GM21825 (cell line): Measurements from ENCODE around the gene MAML3.

ENCODE experiments used
- ATAC-seq: cut with Tn5 transposase; IDR thresholded peaks from one replicate; pipeline ENCODE4 v1.9.1; 2021; ENCODE audit warnings: mild to moderate bottlenecking, moderate library complexity; ENCODE audit not compliant: unreplicated experiment

The MAML3 gene

GRCh38 chr4:140012688-140013486 lies 141.1 kb downstream of the MAML3 start:
- ATAC-seq, result peak; percentile 69

DNA sequence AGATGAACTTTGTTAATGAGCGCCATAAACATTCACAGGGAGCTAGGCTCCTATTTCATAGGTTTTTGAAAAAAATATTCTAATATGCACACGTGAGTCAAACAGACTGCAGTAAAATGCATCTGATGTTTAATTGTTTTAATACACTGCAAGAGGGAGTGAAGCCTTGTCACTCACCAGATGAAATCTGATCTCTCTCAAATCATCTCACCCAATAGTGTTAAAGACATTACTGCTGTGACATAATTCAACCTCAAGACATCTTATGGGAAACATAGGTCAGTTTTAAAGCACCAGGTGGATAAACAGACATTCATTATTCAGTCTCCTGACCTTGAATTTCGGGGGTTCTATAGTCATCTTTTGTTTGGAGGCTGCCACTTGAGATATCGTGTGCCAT lies 148.3 kb downstream of the MAML3 start:
- ATAC-seq, result no peak

DNA sequence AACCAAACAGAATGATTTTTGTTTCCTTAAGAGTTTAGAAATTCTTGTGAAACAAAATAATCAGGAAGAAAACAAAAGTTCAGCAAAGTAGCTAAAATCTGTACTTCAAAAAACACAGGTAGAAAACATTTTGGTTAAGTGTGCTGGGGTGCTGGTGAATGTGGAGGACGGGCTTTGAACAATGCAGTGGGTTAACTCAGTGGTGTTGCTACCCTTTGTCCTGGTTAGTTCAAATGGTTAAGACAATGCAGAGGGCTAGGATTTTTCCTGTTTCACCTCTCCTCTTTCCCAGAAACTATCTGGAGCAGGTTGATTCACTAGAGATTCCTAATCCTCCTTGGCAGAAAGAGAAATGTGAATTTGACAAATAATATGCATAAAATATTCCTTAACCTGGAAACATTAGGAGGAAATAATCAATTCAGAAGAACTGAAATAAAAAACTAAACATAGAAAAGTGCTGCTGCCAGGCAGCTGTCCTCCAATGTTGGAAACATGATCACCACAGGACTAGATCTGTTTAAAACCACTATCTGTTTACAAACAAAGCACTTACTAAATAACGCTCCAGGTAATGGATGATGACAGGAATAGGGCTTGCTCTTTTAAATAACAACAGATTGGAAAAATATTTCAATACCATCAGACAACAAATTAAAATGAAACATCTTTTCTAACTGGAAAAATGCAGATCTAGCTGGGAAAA lies 148.9 kb downstream of the MAML3 start:
- ATAC-seq, result no peak

- ATAC-seq, result no peak
These were observed 149.5 kb downstream of the MAML3 start for GRCh38 chr4:140004549-140004895.

GRCh38 chr4:140003876-140004548 lies 150.0 kb downstream of the MAML3 start:
- no peak for ATAC-seq

GRCh38 chr4:140000232-140000631 lies 153.8 kb downstream of the MAML3 start:
- no peak for ATAC-seq

DNA sequence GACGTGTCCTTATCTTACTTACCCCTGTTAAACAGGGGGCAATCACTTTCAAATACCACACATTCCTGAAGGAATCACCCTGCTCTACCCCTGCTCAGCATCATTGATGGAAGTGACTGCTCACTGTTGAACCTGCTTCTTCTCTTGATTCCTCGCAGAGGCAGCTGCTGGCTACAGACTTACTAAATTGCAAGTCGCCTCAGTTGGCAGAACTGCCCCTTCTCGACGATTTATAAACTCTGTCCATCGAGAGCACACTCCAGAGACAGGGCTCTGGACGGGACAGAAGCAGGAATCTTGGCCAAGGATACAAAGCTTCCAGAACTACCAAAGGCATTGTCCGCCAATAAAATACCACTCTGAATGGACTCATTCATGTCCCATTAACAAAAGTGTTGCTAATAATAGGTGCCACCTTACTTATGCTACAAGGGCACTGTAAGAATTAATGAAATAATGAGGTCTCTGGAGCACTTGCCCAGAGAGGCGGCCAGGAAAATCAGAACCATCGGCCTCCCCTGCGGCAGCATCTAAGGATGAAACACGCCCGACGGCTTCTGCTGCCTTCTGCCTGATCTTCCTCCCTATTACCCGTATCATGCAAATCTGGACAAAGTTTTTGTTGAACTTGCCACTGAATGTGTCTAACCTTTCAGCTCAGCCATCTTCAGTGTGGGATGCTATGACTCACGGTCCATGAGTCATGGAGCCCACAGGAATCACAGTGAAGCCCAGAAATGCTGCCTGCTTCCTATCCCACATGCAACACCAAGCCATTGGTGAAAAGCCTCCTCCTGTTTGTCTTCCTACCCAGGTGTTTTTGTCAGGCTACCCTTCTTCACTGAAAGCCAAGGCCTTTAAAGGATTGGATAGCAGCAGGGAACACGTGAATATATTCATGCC lies 164.9 kb downstream of the MAML3 start:
- ATAC-seq, result no peak

- ATAC-seq, result no peak
These were observed 166.5 kb downstream of the MAML3 start for GRCh38 chr4:139987502-139987850.

DNA sequence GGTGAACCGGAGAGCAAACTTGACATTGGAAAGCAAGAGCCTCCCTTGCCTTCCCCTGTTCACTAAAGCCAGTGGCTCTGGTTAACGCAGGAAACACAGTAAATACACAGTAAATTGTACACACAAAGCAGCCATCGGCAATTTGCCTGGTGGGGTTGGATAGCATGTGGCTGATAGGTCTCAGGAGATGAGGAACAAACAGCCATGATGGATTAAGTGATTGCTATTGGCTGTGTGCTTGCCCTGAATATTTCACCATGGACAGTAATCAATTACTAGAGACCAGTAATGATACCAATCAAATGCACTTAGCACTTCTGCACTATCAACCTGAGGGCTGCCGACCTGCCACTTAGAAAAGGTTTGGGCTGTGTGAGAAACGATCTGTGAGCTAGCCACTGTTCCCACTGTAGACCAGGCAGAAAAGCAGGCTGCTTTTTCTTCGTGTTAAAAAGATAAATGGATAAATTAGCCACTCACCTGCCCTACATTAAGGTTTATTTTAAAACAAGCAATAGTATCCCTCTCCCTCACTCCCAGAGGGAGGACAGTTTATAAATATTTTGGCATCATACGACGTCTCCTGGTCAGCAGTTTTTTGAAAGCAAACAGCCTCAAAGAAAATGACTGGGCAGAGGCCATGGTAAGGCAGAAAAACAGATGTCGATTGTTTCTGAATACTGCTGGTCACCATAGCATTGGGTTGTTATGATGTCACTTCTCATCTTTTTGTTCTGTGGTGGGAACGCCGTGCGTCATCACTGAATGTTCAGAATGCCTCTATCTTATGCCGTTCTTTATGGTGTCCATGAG lies 167.1 kb downstream of the MAML3 start:
- ATAC-seq, result no peak

DNA sequence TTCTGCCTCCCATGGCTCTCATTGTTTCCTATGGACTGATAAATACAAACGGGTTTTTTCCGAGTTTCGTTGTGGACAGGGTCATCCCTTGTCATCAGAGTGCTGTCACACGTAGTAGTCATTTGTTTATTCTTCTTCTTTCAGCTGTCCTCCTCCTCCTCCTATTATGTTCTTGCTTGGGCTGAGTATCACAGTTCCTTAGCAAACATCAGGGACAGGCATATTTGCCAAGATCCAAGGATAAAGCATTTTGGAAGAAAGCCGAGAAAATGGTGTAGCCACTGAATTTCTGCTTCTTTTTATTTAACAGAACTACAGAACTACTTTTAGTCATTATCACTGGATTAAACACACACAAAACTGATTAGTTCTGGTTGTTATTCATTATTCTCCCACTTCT lies 167.9 kb downstream of the MAML3 start:
- no peak for ATAC-seq

GRCh38 chr4:139985401-139985800 lies 168.6 kb downstream of the MAML3 start:
- ATAC-seq, result no peak

GRCh38 chr4:139984471-139984870 lies 169.5 kb downstream of the MAML3 start:
- no peak for ATAC-seq

DNA sequence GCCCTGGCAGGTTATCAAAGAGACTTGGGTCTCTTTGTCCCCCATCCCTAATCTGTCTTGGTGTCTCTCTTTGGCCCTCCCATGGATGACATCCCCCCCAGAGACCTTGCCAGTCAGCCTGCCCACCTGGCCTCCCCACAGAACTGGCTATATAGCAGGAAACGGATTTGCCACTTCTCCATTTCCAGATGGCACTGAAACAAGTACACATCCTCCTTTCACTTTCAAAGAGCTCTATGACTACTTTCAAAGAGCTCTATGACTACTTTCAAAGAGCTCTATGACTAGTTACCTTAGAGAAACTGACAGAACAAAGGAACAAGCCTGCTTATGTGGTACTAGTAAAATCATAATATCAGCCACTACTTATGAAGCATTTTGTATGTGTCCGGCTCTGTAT lies 175.3 kb downstream of the MAML3 start:
- ATAC-seq, result peak; percentile 88

DNA sequence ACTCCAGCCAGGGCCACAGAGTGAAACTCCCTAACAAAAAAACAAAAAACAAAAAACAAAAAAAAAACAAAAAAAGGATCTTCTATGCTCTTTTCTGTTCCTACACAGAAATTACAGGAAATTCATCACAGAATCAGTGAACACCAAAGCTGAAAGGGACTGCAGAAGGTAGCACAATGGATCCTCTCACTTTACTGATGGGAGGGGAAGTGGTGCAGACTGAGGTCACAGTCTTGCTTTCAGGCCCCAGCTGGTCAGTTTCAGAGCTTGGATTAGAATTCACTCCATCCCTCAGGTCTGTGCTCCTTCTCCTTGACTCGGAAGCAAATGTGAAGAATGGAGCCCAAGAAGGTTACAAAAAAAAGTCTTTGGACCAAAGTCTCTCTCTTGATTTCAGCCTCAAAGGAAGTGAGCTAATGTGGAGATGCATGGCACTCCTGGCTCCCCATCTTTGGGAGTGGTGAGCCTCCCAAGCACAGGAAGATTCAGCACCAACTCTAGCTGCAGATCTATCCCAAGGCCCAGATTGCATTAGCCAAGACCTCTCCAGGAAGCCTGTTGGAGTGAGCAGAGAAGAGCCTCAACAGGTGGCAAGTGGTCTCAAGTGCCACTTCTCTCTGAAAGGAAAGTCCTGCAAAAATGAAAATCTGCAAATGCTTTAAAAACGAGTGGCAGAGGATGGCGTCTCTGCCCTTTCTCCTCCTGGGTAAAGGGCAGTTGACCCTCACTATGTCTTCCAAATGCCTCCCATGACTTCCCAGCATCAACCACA lies 176.0 kb downstream of the MAML3 start:
- peak; percentile 53 for ATAC-seq

DNA sequence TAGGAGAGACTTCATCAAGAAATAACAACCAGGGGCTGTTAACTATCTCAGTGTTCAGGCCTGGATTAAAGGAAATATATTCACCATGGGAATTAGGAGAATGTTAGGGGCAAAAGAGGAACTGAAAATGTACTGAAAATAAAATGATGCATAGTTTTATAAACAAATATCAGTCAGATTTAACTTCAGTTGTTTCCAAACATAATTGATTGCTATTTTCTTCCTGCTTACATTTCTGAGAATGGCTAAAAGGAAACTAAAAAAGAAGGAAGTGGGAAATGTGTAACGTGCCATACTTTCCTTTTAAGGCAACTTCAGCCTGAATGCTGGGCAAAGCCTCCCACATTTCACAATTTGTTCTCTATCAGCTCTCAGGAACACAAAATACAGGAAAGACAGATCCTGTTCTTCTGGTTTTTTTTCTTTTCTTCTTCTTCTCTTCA lies 178.1 kb downstream of the MAML3 start:
- no peak for ATAC-seq

DNA sequence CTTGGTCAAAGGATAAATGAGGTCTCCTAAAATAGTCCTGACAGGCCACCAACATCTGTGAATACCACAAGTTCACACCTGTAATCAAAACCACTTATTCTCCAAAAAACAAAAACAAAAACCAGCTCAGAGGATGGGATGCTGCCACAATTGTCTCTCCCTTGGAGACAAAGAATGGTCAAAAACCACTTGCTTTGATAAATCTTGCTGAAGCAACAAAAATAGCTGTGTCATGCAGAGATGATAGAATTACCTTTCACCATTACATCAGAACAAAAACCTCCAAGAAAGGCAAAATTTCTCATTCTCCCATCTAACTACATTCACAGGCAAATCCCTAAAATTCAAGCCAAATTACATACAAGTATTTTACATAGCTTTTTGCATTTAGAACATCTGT lies 180.4 kb downstream of the MAML3 start:
- no peak for ATAC-seq

DNA sequence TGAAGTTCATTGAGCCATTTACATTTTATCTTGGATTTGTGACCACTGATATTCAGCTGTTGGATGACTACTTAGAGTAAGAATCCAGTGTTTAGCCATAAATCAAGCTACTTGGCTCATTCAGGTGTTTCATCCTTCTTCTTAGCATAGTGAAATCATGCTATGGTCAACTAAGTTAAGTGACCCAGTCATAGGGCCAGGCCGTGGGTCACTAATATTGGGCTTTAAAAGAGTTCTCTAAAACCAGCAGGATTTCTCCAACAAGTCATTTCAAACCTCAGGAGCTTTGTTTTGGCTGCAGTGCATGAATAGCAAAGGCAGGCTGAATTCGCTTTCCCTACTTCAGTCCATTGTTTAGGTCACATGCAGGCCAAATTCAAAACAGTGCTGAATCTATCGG lies 181.0 kb downstream of the MAML3 start:
- no peak for ATAC-seq

GRCh38 chr4:139972305-139972704 lies 181.7 kb downstream of the MAML3 start:
- ATAC-seq, result no peak

- ATAC-seq, result no peak
These were observed 182.9 kb downstream of the MAML3 start for GRCh38 chr4:139971111-139971510.
